ENCODE results near the gene DCT.

The DCT gene

DNA sequence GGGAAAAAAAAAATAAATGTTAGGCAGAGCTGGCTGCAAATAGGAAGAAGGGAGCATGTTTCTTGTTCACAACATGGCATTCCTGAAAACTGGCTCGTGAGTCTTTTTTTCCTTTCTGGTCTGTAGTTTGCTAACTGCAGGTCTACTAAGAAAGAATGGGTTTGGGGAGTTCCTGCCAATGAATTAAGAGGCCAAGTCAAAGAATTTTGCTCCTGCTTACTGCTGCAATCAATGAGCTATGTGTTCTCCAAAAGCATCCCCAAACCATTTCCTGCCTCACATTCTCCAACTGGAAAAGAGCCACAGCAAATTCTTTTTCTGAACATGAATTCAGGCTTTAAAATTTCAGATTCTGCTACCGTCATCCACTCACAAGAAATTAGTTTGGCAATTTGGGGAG is 88.6 kb downstream of the DCT start:
- DNase-seq: no peak

DNA sequence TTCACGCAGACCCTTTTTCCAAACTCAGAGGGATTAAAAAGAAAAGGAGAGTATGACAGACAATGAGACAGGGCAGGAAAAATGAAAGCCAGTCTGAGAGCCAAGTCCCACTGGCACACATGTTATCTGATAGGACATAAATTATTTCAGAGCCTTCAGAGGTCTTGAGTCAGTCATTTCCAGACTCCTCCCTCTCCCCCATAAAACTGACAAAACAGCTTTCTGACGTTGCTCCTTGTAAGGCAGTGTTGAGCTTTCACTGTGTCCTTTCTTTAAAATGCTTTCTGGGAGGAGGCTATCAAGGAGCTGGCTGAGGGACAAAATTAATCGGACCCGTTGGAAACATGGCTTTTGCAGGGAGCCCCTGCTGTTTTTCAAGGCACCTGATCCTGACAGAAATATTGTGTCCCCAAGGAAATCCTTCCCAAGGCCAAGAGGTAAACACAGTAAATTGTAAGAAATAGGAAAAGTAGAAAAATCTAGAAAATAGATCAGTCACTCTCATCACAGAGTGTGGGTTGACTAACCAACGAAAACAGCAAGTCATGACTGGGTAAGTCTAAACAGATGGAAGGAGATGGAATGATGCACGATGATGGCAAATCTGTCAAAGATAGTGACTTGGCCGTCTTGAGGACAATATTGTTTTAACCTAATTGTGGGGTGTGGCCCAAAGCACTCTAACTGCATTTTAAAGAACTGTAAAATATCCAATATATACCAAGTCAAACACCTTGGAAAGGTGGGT is 89.7 kb downstream of the DCT start:
- no peak for DNase-seq

DNA sequence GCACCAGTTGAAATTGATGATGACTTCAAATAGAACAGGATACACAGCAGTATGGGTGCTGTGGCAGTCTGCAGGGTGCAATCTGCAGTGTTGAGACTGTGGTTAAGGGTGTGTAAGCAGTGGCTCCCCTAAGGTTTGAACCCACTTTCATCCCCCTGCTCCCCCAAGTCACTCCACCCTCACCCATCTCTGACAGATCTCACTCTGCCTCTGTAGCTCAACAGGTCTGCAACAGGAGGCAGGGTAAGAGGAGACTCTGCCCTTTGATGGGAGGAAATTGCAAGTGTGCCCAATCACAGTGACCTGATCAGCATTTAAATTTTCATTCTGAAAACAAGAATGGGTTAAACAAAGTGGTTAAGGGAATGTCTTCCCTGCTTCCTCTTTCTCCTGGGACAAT is 92.4 kb downstream of the DCT start:
- DNase-seq: no peak
